Eye (tissue), 1 donor: ENCODE measurements around the gene PTGDR.

Experiments used
- DNase-seq: peaks from one replicate; pipeline ENCODE4 v3.0.0-alpha.2; 2015

PTGDR gene

GRCh38 chr14:52267501-52268278 lies at the start of gene PTGDR:
Gene PTGDR (plus strand): TSS chr14:52267698. CDS start chr14:52267815, 117 bp downstream.
- DNase-seq: peak; percentile 60

GRCh38 chr14:52219488-52220084 lies 47.9 kb upstream of the PTGDR start:
- no peak for DNase-seq

- no peak for DNase-seq
These were observed 46.3 kb upstream of the PTGDR start for GRCh38 chr14:52220924-52221811.

- no peak for DNase-seq
These were observed 44.6 kb upstream of the PTGDR start for GRCh38 chr14:52222901-52223300.

GRCh38 chr14:52227619-52228222 lies 39.8 kb upstream of the PTGDR start:
- DNase-seq: no peak

GRCh38 chr14:52233693-52234092 lies 33.8 kb upstream of the PTGDR start:
- DNase-seq: no peak

GRCh38 chr14:52235434-52235833 lies 32.1 kb upstream of the PTGDR start:
- DNase-seq: no peak

- DNase-seq: peak; percentile 24
These were observed 31.5 kb upstream of the PTGDR start for GRCh38 chr14:52235866-52236510.

- DNase-seq: no peak
These were observed 28.8 kb upstream of the PTGDR start for GRCh38 chr14:52238682-52239081.

- DNase-seq: no peak
These were observed 26.9 kb upstream of the PTGDR start for GRCh38 chr14:52240623-52241022.

GRCh38 chr14:52241087-52241793 lies 26.3 kb upstream of the PTGDR start:
- DNase-seq: no peak

GRCh38 chr14:52244328-52244727 lies 23.2 kb upstream of the PTGDR start:
- DNase-seq: no peak

GRCh38 chr14:52244997-52245396 lies 22.5 kb upstream of the PTGDR start:
- no peak for DNase-seq

GRCh38 chr14:52248057-52248456 lies 19.4 kb upstream of the PTGDR start:
- no peak for DNase-seq

- DNase-seq: no peak
These were observed 15.8 kb upstream of the PTGDR start for GRCh38 chr14:52251724-52252123.

- DNase-seq: peak; percentile 61
These were observed 14.0 kb upstream of the PTGDR start for GRCh38 chr14:52253503-52253902.

- no peak for DNase-seq
These were observed 13.4 kb upstream of the PTGDR start for GRCh38 chr14:52254086-52254485.

GRCh38 chr14:52258783-52259182 lies 8.7 kb upstream of the PTGDR start:
- no peak for DNase-seq

- no peak for DNase-seq
These were observed 8.1 kb upstream of the PTGDR start for GRCh38 chr14:52259434-52259833.

GRCh38 chr14:52262600-52262999 lies 4.9 kb upstream of the PTGDR start:
- no peak for DNase-seq

GRCh38 chr14:52263190-52263589 lies 4.3 kb upstream of the PTGDR start:
- DNase-seq: no peak

GRCh38 chr14:52265253-52265652 lies 2.2 kb upstream of the PTGDR start:
- DNase-seq: no peak
